Activated gamma-delta T cell treated with anti-CD3 and anti-CD28 coated beads, Interleukin-2, amount 50 U/mL, for 16 hours (primary cell): Measurements from ENCODE around the gene LOXL1.

ENCODE experiments used
- DNase-seq: peaks from one replicate; pipeline ENCODE4 v3.0.0-alpha.2; 2020; ENCODE audit warnings: low read depth

LOXL1 gene

GRCh38 chr15:73939138-73939537 is 12.9 kb downstream of the LOXL1 start:
- DNase-seq, result no peak

DNA sequence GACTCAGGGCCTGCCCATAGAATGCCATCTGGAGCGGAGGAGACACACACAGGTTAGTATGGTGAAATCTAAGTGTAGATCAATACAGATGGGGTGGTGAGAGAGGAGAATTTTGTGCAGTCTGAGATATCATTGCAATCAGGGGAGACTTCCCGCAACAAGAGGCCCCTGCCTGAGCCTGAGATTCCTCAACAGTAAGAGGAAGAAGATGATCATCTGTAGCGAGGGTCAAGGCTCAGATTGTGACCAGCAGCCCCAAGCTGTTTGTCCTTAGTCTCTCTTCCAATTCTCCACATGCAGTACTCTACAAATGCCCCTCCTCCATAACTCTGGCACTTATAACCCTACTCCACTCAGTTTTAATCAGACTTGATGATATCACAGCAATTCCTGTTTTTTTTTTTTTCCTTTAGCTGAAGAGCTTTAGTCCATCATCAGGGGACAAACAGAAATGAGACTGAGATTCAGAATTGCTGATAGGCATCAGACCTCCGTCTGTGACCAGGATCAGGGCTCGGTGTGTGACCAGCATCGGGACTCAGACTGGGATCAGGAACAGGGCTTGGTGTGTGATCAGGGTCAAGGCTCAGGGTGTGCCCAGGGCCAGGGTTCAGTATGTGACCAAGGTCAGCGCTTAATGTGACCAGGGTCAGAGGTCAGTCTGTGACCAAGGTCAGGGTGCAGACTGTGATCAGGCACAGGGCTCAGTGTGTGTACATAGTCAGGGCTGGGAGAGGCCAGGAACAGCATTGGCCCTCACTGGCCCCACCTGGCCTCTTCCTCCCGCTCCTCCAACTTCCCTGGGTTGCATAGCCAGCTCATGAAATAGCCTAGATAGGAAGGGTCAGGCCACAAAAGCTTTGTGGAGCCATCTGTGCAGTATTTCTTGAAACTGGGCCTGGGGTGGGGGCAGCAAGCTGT is 14.1 kb downstream of the LOXL1 start:
- no peak for DNase-seq

DNA sequence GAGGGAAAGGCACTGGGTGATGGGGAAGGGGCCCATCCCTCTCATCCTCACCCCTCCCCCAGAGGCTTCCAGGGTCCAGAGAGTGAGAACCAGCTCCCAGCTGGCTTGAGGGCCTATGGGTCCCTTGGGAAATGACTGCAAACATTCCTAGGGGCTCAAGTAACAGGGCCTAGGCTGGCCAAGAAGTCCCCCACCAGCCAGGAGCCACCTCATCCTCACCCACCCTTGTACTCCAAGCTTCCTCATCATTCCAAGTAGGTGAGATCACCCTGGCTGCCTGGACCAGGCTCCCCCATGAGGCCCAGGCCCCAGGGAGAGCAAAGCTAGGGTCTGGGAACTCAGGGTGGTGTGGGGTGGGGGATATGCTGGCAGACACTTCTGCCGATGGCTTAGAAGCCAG is 14.8 kb downstream of the LOXL1 start:
- no peak for DNase-seq

DNA sequence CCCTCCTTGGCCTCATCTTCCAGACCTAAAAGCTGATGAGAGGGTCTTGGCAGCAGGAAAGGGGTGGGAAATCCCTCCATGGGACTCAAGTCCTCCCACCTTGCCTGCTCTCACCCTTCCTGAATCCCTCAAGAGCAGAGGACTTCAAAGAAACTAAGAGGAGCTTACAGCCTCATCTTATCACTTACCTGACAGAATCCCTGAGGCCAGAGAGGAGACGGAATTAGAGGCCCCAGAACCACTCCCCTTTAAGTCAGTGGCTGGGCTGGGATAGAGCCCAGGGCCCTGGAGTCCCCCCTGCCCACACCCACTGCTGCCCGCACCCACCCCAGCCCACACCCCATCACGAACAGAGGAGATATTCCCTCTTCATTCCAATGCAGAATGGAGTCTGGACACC is 15.2 kb downstream of the LOXL1 start:
- DNase-seq, result no peak

DNA sequence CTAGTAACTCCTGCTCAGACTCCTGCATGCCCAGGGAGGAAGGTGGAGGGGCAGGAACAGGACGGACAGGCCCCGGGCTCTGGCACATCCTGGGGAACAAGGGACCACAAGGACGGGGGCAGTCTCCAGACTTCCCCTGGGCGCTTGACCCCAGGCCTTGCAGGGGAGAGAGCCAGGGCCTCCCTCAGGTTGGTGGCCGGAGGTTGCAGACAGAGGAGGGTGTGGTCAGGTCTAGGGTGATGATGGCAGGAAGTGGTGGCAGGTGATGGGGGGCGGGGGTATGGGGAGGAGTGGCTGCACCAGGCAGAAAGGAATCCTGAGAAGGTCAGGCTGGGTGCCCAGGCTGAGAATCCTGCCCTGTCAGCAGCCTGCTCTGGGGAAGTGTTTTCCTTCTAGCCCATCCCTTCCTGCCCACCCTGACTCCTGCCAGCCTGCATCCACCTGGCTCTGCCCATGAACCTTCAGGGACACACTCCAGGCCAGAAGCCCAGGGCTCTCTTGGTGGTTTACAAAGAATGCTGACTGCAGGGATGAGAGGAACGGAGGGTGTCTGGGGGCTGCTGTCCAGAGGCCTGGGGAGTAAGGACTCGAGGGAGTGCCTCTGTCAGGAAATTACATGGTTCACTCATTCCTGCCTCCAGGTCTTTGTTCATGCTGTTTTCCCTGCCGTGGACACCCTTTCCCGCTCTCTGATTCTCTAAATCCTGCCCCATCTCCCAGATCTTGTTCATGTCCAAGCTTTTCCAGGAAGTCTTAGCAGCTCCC is 15.8 kb downstream of the LOXL1 start:
- DNase-seq, result no peak

GRCh38 chr15:73942751-73943270 is 16.5 kb downstream of the LOXL1 start:
- no peak for DNase-seq

DNA sequence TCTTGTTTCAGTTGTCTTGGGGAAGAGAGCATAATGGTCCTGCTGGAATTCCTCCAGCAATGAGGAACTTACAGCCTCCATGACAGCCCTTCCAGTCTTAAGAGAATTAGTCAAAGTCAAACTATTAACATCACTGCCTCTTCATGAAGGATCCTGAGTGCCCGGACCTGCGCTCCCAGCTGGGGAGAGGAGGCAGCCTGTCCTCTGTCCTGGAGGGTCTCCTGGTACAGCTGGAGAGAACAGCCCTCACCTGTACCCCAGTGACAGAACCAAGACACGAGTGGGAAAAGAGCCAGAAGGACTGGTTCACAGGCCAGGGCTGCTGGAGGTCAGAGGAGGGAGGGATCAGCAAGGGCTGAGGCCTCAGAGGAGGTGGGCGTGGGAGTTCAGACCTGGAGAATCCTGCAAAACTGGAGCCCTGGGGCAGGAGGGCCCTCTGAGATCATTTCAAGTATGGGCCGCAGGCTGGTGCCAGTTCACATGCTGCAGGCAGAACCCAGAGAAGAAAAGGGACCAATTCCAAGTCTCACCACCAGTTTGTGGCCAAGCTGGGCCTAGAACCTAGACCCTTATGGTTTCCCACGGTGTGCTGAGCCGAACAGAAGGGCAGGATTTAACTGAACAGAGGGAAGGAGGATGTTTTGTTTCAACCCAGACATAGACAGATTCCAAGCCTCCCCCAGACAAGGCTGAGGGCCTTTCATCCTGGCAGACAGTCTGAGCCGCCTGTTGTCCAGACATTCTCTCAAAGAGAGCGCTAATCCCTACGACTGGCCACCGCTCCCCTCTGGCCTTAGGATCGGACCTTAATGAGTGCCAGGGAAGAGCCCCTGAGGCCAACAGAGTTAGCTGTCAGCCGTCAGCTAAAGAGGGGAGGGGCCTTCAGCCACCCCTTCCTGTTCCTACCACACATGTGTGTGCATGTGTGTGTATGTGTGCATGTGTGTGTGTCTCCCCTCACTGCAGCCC is 18.2 kb downstream of the LOXL1 start:
- no peak for DNase-seq

GRCh38 chr15:73945130-73945508 is 18.9 kb downstream of the LOXL1 start:
- DNase-seq, result no peak

DNA sequence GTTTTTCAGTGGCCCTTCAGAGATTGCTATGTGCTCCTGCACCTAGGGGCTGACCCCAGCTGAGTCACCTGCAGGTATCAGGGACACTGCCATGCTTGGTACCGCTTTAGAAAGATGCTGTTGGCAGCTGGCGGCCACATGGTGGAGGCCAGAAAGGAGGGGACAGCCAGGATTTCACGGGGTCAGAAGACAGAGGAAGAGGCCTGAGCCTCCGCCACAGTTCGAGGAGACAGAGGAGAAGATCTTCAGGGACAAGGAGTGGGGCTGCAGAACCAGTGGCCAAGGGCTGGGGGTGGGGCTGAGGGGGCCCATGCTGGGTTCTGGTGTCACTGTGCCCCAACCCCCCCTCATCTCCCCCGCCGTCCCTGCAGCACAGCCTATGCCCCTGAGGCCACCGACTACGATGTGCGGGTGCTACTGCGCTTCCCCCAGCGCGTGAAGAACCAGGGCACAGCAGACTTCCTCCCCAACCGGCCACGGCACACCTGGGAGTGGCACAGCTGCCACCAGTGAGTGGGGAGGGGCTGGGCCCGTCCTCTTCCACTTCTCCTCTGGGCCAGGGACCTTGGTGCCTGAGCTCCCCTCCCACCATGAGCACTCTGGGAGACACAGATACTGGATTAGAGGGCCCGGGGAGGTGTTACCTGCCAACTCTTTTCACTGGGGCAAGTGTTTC is 19.9 kb downstream of the LOXL1 start:
- no peak for DNase-seq

DNA sequence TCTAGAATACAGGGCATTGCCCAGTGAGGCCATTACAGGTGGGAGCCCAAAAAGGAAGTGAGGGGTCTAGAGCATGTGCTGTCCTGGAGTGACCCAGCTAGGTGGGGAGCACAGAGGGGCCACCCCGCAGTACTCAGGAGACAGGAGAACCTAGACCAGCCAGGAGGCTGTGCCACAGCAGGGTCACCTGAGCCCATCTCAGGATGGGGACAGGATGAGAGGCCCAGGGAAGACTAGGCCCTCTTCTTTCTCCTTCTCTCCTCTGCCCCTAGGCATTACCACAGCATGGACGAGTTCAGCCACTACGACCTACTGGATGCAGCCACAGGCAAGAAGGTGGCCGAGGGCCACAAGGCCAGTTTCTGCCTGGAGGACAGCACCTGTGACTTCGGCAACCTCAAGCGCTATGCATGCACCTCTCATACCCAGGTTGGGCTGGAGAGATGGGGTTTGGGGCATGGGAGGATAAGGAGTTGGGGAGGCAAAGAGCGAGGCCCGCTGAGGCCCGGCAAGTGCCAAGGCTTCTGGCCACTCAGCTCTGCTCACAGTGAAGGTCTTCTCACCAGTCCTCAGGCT is 20.6 kb downstream of the LOXL1 start:
- DNase-seq, result no peak

DNA sequence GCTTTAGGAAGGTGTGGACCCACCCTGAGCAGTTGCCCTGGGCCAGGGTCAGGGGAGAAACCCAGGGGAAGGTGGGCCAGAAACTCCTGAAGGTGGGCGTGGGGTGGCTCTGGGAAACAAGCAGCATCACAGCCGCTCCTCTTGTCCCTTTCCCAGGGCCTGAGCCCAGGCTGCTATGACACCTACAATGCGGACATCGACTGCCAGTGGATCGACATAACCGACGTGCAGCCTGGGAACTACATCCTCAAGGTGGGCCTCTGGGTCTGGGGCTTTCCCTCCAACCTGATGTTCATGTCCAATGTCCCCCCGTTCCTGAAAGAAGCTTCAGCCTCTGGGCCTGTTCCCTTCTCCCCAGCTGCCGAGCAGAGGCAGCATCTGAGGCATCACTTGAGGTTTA is 21.4 kb downstream of the LOXL1 start:
- no peak for DNase-seq

DNA sequence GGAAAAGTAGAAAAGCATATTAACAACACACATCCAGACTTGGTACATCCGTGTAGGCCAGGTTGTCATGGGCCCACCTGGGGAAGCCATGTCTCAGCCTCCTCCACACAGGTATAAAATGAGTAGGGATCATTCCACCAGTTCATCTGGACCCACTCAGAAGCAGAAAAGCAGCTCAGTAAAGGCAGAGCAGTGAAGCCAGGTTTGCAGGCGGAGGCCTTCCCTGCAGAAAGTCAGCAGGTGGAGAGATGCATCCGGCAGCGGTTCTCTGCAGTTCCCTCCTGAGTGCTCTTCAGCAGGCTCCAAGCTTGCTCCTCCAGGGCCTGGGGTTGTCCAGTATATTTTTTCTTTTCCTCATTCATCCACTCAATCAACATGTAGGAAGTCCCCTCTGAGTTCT is 22.1 kb downstream of the LOXL1 start:
- no peak for DNase-seq

- DNase-seq, result no peak
These were observed 22.7 kb downstream of the LOXL1 start for GRCh38 chr15:73948982-73949381.

DNA sequence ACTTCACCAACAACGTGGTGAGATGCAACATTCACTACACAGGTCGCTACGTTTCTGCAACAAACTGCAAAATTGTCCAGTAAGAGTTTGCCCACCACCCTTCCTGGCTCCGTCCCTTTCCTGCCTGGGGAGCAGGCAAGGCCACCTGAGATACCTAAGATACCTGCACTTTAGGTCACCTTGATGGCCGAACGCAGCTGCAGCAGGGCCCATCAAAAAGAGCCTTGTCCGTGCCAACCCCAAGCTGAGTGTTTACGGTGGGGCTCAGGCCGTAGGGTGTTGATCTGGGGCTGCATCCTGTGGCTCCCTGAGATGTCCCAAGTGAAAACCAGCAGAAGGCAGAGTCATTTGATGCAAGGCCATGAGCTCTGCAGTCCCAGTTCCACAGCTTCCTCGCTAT is 23.2 kb downstream of the LOXL1 start:
- no peak for DNase-seq

DNA sequence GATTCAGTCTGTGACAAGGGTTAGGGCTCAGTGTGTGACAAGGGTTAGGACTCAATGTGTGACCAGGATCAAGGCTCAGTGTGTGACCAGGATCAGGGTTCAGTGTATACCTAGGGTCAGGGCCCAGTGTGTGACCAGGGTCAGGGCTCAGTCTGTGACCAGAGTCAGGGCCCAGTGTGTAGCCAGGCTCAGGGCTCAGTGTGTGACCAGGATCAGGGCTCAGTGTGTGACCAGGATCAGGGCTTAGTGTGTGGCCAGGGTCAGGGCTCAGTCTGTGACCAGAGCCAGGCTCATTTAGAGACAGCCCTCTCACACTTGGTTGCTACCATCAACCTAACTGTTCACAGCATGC is 24.2 kb downstream of the LOXL1 start:
- no peak for DNase-seq

- DNase-seq, result peak; percentile 63
These were observed 24.7 kb downstream of the LOXL1 start for GRCh38 chr15:73950831-73951561.

- DNase-seq, result no peak
These were observed 25.3 kb downstream of the LOXL1 start for GRCh38 chr15:73951601-73952000.

GRCh38 chr15:73952171-73952912 is 26.1 kb downstream of the LOXL1 start:
- no peak for DNase-seq

GRCh38 chr15:73952913-73953750 is 26.9 kb downstream of the LOXL1 start:
- DNase-seq, result no peak
